K562 (cell line): ENCODE data around the gene VTI1B. TPM values are rescaled to one million over a fixed set of nuclear protein-coding genes. Genes with fewer than 3 reads are reported as not detected.

Experiments used
- BRCA1 ChIP-seq, 2 experiments: fragments of 450-650 bp in 1 of 2; sonication (generic) in 1 of 2; formaldehyde crosslinking in 1 of 2; IDR thresholded peaks; 2 replicates each; pipeline versions ENCODE4 v1.5.0 to v1.6.1; 2017 to 2020; ENCODE audit warnings: mild to moderate bottlenecking in 1 of 2, missing genetic modification reagents in 1 of 2
- CEBPG ChIP-seq, 3 experiments: fragments of 200-800 bp in 1 of 3; sonication (Bioruptor generic) in 1 of 3; sonication (generic) in 1 of 3; formaldehyde crosslinking in 1 of 3; IDR thresholded peaks in 2 of 3; conservative IDR thresholded peaks in 1 of 3; 2 replicates each; pipeline versions ENCODE4 v1.6.1 to v1.8.0; 2016 to 2022; ENCODE audit warnings: missing compliant biosample characterization in 2 of 3, missing genetic modification characterization in 2 of 3, mild to moderate bottlenecking in 1 of 3, missing genetic modification reagents in 1 of 3
- CREB3L1 ChIP-seq: fragments of 450-650 bp; IDR thresholded peaks from 2 replicates; pipeline ENCODE4 v1.6.1; 2014; ENCODE audit warnings: low read depth, mild to moderate bottlenecking, moderate library complexity, borderline replicate concordance
- HMGN3 ChIP-seq: IDR thresholded peaks from 2 replicates; pipeline ENCODE4 v1.6.1; 2011; ENCODE audit warnings: borderline replicate concordance, low read depth, mild to moderate bottlenecking, mixed read lengths, low read length; ENCODE audit not compliant: insufficient read length; ENCODE audit errors: extremely low read depth
- HSF4 ChIP-seq: fragments of 250-450 bp; sonication (Bioruptor Pico); IDR thresholded peaks from 2 replicates; pipeline ENCODE4 v2.1.2; 2022; ENCODE audit warnings: mild to moderate bottlenecking, moderate library complexity, borderline replicate concordance
- IRF2 ChIP-seq: sonication (generic); formaldehyde crosslinking; IDR thresholded peaks from 2 replicates; pipeline ENCODE4 v1.8.1; 2022; ENCODE audit warnings: mild to moderate bottlenecking, missing genetic modification reagents
- KAT8 ChIP-seq: fragments of 450-650 bp; IDR thresholded peaks from 2 replicates; pipeline ENCODE4 v1.6.1; 2016; ENCODE audit warnings: low read depth, mild to moderate bottlenecking
- MTA3 ChIP-seq: fragments of 450-650 bp; formaldehyde crosslinking; IDR thresholded peaks from 2 replicates; pipeline ENCODE4 v1.6.1; 2017; ENCODE audit warnings: mild to moderate bottlenecking, borderline replicate concordance
- NCOA2 ChIP-seq, 2 experiments: fragments of 450-650 bp; IDR thresholded peaks; 2 replicates each; pipeline ENCODE4 v1.6.1; 2018; ENCODE audit warnings: mild to moderate bottlenecking in 2 of 2, moderate library complexity in 1 of 2; ENCODE audit not compliant: partially characterized antibody in 2 of 2
- NCOR1 ChIP-seq: fragments of 450-650 bp; IDR thresholded peaks from 2 replicates; pipeline ENCODE4 v1.6.1; 2016; ENCODE audit warnings: mild to moderate bottlenecking, moderate library complexity
- RCOR1 ChIP-seq, 2 experiments: IDR thresholded peaks; 2 replicates each; pipeline ENCODE4 v1.6.1; 2012; ENCODE audit warnings: low read depth in 2 of 2, low read length in 2 of 2, borderline replicate concordance in 1 of 2, improper control_type of control experiment in 1 of 2
- TCFL5 ChIP-seq: fragments of 250-450 bp; sonication (Bioruptor Pico); conservative IDR thresholded peaks from 2 replicates; pipeline ENCODE4 v1.6.1; 2021; ENCODE audit warnings: mild to moderate bottlenecking, moderate library complexity, matching md5 sums
- TOE1 ChIP-seq, 2 experiments: fragments of 450-650 bp in 1 of 2; sonication (generic) in 1 of 2; formaldehyde crosslinking in 1 of 2; IDR thresholded peaks; 2 replicates each; pipeline versions ENCODE4 v1.7.1 to v1.8.0; 2016 to 2022; ENCODE audit warnings: borderline replicate concordance in 2 of 2, mild to moderate bottlenecking in 2 of 2, antibody characterized with exemption in 1 of 2, inconsistent platforms in 1 of 2, low read depth in 1 of 2, missing genetic modification reagents in 1 of 2, moderate library complexity in 1 of 2
- ZBTB1 ChIP-seq: sonication (generic); formaldehyde crosslinking; IDR thresholded peaks from 2 replicates; pipeline ENCODE4 v1.8.1; 2023; ENCODE audit warnings: missing genetic modification reagents, low read depth, mild to moderate bottlenecking, borderline replicate concordance
- polyA plus RNA-seq, 8 experiments: library from polyadenylated mRNA; depleted of rRNA in 4 of 8; stranded (reverse) in 5 of 8; unstranded in 3 of 8; fragments of >200 nt; fragmentation: Nextera tagmentation in 2 of 8; fragmentation: Illumina TruSeq in 1 of 8; extraction: Ambion mirVana in 2 of 8; extraction: Trizol in 1 of 8; gene quantifications; 2 replicates each; pipeline versions ENCODE4 v1.2.1 to v1.2.3, GENCODE V29; 2011 to 2014; ENCODE audit warnings: inconsistent platforms in 1 of 8, missing spikeins in 1 of 8
- total RNA-seq, 7 experiments: library from RNA; depleted of rRNA in 6 of 7; stranded (reverse); fragments of >200 nt in 6 of 7; fragmentation: Illumina TruSeq in 2 of 7; extraction: Trizol in 2 of 7; gene quantifications; 2 replicates each; pipeline versions ENCODE4 v1.2.1 to v1.2.3, GENCODE V29; 2011 to 2021; ENCODE audit warnings: low replicate concordance in 1 of 7
- TF ChIP-seq, protein P1 (sequence below), 3 experiments: IDR thresholded peaks in 2 of 3; conservative IDR thresholded peaks in 1 of 3; 2 replicates each; pipeline ENCODE4 v1.5.1; 2011 to 2012; ENCODE audit warnings: low read length in 3 of 3, mild to moderate bottlenecking in 3 of 3, control low read depth in 2 of 3, improper control_type of control experiment in 1 of 3, inconsistent platforms in 1 of 3, low read depth in 1 of 3, mixed read lengths in 1 of 3, moderate library complexity in 1 of 3; ENCODE audit not compliant: insufficient read depth in 2 of 3
- TF ChIP-seq, protein P2 (sequence below): fragments of 150-350 bp; conservative IDR thresholded peaks from 2 replicates; pipeline ENCODE4 v1.6.1; 2014; ENCODE audit warnings: low read length
- TF ChIP-seq, protein P3 (sequence below): fragments of 250-450 bp; sonication (Bioruptor Pico); IDR thresholded peaks from 2 replicates; pipeline ENCODE4 v1.4.0; 2020; ENCODE audit warnings: mild to moderate bottlenecking

Gene VTI1B
- total and polyA plus RNA-seq, 9 of the 15 experiments (the other 6 are each of a cell fraction or from before 2014, with no cell fraction given): 7.8 to 69.8 (median 50.1) TPM

- peak in 1 of 2 experiments; percentile 98 for TF ChIP-seq NCOA2 (IDR thresholded peaks at IDR 0.05; ENCODE audit: partially characterized antibody in 2 of 2)
- TF ChIP-seq HMGN3: no peak
- TF ChIP-seq BRCA1 (IDR thresholded peaks at IDR 0.05): no peak
- no peak for TF ChIP-seq BRCA1 (CRISPR knock-in tag; IDR thresholded peaks at IDR 0.05)
- no peak for TF ChIP-seq KAT8
- TF ChIP-seq, protein P1, sequence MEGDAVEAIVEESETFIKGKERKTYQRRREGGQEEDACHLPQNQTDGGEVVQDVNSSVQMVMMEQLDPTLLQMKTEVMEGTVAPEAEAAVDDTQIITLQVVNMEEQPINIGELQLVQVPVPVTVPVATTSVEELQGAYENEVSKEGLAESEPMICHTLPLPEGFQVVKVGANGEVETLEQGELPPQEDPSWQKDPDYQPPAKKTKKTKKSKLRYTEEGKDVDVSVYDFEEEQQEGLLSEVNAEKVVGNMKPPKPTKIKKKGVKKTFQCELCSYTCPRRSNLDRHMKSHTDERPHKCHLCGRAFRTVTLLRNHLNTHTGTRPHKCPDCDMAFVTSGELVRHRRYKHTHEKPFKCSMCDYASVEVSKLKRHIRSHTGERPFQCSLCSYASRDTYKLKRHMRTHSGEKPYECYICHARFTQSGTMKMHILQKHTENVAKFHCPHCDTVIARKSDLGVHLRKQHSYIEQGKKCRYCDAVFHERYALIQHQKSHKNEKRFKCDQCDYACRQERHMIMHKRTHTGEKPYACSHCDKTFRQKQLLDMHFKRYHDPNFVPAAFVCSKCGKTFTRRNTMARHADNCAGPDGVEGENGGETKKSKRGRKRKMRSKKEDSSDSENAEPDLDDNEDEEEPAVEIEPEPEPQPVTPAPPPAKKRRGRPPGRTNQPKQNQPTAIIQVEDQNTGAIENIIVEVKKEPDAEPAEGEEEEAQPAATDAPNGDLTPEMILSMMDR (IDR thresholded peaks at IDR 0.05 in 2 of 3, conservative IDR thresholded peaks at IDR 0.05 in 1 of 3; ENCODE audit: insufficient read depth in 2 of 3, low read depth in 1 of 3, low read length in 3 of 3): peak; percentile 11 to 33 (median 32); a peak in 2 of 6 replicates
- no peak for TF ChIP-seq TCFL5 (CRISPR knock-in tag)
- TF ChIP-seq, protein P2, sequence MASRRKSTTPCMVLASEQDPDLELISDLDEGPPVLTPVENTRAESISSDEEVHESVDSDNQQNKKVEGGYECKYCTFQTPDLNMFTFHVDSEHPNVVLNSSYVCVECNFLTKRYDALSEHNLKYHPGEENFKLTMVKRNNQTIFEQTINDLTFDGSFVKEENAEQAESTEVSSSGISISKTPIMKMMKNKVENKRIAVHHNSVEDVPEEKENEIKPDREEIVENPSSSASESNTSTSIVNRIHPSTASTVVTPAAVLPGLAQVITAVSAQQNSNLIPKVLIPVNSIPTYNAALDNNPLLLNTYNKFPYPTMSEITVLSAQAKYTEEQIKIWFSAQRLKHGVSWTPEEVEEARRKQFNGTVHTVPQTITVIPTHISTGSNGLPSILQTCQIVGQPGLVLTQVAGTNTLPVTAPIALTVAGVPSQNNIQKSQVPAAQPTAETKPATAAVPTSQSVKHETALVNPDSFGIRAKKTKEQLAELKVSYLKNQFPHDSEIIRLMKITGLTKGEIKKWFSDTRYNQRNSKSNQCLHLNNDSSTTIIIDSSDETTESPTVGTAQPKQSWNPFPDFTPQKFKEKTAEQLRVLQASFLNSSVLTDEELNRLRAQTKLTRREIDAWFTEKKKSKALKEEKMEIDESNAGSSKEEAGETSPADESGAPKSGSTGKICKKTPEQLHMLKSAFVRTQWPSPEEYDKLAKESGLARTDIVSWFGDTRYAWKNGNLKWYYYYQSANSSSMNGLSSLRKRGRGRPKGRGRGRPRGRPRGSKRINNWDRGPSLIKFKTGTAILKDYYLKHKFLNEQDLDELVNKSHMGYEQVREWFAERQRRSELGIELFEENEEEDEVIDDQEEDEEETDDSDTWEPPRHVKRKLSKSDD: no peak
- no peak for TF ChIP-seq CEBPG (CRISPR knock-in tag; IDR thresholded peaks at IDR 0.05)
- TF ChIP-seq CEBPG (tag; conservative IDR thresholded peaks at IDR 0.05 in 1 of 2, IDR thresholded peaks at IDR 0.05 in 1 of 2): no peak
- no peak for TF ChIP-seq HSF4 (CRISPR knock-in tag)
- peak; percentile 91 for TF ChIP-seq TOE1 (IDR thresholded peaks at IDR 0.05; ENCODE audit: borderline replicate concordance)
- no peak for TF ChIP-seq TOE1 (CRISPR knock-in tag; IDR thresholded peaks at IDR 0.05; ENCODE audit: borderline replicate concordance, low read depth)
- TF ChIP-seq CREB3L1: peak; percentile 90
- TF ChIP-seq, protein P3, sequence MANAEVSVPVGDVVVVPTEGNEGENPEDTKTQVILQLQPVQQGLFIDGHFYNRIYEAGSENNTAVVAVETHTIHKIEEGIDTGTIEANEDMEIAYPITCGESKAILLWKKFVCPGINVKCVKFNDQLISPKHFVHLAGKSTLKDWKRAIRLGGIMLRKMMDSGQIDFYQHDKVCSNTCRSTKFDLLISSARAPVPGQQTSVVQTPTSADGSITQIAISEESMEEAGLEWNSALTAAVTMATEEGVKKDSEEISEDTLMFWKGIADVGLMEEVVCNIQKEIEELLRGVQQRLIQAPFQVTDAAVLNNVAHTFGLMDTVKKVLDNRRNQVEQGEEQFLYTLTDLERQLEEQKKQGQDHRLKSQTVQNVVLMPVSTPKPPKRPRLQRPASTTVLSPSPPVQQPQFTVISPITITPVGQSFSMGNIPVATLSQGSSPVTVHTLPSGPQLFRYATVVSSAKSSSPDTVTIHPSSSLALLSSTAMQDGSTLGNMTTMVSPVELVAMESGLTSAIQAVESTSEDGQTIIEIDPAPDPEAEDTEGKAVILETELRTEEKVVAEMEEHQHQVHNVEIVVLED (CRISPR knock-in tag): peak; percentile 51
- no peak for TF ChIP-seq IRF2 (CRISPR knock-in tag)
- 0 out of 2 replicates have a peak, but pooled peaks have one; percentile 18 for TF ChIP-seq MTA3
- no peak for TF ChIP-seq RCOR1 (IDR thresholded peaks at IDR 0.05; ENCODE audit: borderline replicate concordance in 1 of 2, low read depth in 2 of 2, low read length in 2 of 2)
- no peak for TF ChIP-seq NCOR1
- TF ChIP-seq ZBTB1 (CRISPR knock-in tag): 0 out of 2 replicates have a peak, but pooled peaks have one; percentile 17
Measured at GRCh38 chr14:67674480-67675218, at the start of gene VTI1B (continued).
